Mesothelial cell of epicardium (in vitro differentiated cells): Measurements from ENCODE around the gene THAP11. TPM values are rescaled to one million over a fixed set of nuclear protein-coding genes. Genes with fewer than 3 reads are reported as not detected.

Experiments
- DNase-seq, 2 experiments: peaks; one replicate each; pipeline ENCODE4 v3.0.0; 2021; ENCODE audit warnings: low spot score in 2 of 2; ENCODE audit not compliant: unreplicated experiment in 2 of 2
- H3K27ac Mint-ChIP-seq: 2 replicates; pipeline ENCODE4 v1.8.0; 2021; ENCODE audit warnings: mixed read lengths
- H3K27me3 Mint-ChIP-seq: 2 replicates; pipeline ENCODE4 v1.8.0; 2021; ENCODE audit warnings: low read depth, mixed read lengths
- H3K36me3 Mint-ChIP-seq: 2 replicates; pipeline ENCODE4 v1.8.0; 2021; ENCODE audit warnings: mixed read lengths
- H3K4me1 Mint-ChIP-seq: 2 replicates; pipeline ENCODE4 v1.8.0; 2021; ENCODE audit warnings: mixed read lengths
- H3K4me3 Mint-ChIP-seq: 2 replicates; pipeline ENCODE4 v1.8.0; 2021; ENCODE audit warnings: mild to moderate bottlenecking, moderate library complexity, mixed read lengths
- H3K9me3 Mint-ChIP-seq: 2 replicates; pipeline ENCODE4 v1.8.0; 2021; ENCODE audit warnings: mixed read lengths
- CTCF ChIP-seq: fragments of 200-600 bp; sonication (generic); IDR thresholded peaks from one replicate; pipeline ENCODE4 v1.5.0; 2021; ENCODE audit warnings: antibody characterized with exemption; ENCODE audit not compliant: unreplicated experiment
- total RNA-seq: library from RNA; stranded (reverse); gene quantifications from 3 replicates; pipeline ENCODE4 v1.2.1, GENCODE V29; 2021

The THAP11 gene
- total RNA-seq, 1 donor from 2014 or later = 28.1 TPM

- no peak for TF ChIP-seq CTCF
- Mint-ChIP-seq H3K36me3 (no peaks in the 10 kb centered on the region), H3K9me3 (no peaks in the 10 kb centered on the region), H3K27me3 (no peaks in the 10 kb centered on the region), H3K27ac (no peak overlapping the region), H3K4me1 (peaks cover 7% of the 10 kb centered on the region), H3K4me3 (no peak overlapping the region)
- DNase-seq = no peak
Observed at GRCh38 chr16:67811899-67812298, 30.2 kb upstream of the THAP11 start.

- H3K4me1 Mint-ChIP-seq = peaks cover 2% of the 10 kb centered on the region
- no peaks in the 10 kb centered on the region for H3K27me3 Mint-ChIP-seq
- H3K36me3 Mint-ChIP-seq = no peaks in the 10 kb centered on the region
- no peak for DNase-seq
- TF ChIP-seq CTCF = no peak
- H3K4me3 Mint-ChIP-seq = no peak overlapping the region
- no peaks in the 10 kb centered on the region for H3K9me3 Mint-ChIP-seq
- H3K27ac Mint-ChIP-seq = no peak overlapping the region
Observed at GRCh38 chr16:67814567-67814966, 27.6 kb upstream of the THAP11 start.

GRCh38 chr16:67820608-67821259, 21.4 kb upstream of the THAP11 start:
- no peak overlapping the region for H3K27ac Mint-ChIP-seq
- H3K27me3 Mint-ChIP-seq = no peaks in the 10 kb centered on the region
- H3K9me3 Mint-ChIP-seq = no peaks in the 10 kb centered on the region
- peaks cover 2% of the 10 kb centered on the region for H3K4me1 Mint-ChIP-seq
- no peak overlapping the region for H3K4me3 Mint-ChIP-seq
- no peak for DNase-seq
- no peak for TF ChIP-seq CTCF
- no peaks in the 10 kb centered on the region for H3K36me3 Mint-ChIP-seq

- TF ChIP-seq CTCF = no peak
- no peak for DNase-seq
- Mint-ChIP-seq H3K9me3 (no peaks in the 10 kb centered on the region), H3K36me3 (peaks cover 5% of the 10 kb centered on the region), H3K27me3 (no peaks in the 10 kb centered on the region), H3K4me3 (no peak overlapping the region), H3K27ac (no peak overlapping the region), H3K4me1 (no peaks in the 10 kb centered on the region)
Observed at GRCh38 chr16:67822511-67822910, 19.6 kb upstream of the THAP11 start.

GRCh38 chr16:67825119-67825518, 17.0 kb upstream of the THAP11 start:
- Mint-ChIP-seq H3K36me3 (peaks cover 9% of the 10 kb centered on the region), H3K27ac (no peak overlapping the region), H3K27me3 (no peaks in the 10 kb centered on the region), H3K4me3 (no peak overlapping the region), H3K9me3 (no peaks in the 10 kb centered on the region), H3K4me1 (no peaks in the 10 kb centered on the region)
- DNase-seq = no peak
- TF ChIP-seq CTCF = no peak

- H3K9me3 Mint-ChIP-seq = no peaks in the 10 kb centered on the region
Observed at GRCh38 chr16:67825906-67826305, 16.2 kb upstream of the THAP11 start.

More at GRCh38 chr16:67825906-67826305, 16.2 kb upstream of the THAP11 start:
- no peak overlapping the region for H3K27ac Mint-ChIP-seq
- TF ChIP-seq CTCF = no peak
- peaks cover 9% of the 10 kb centered on the region for H3K36me3 Mint-ChIP-seq
- no peaks in the 10 kb centered on the region for H3K27me3 Mint-ChIP-seq
- no peak overlapping the region for H3K4me3 Mint-ChIP-seq
- H3K4me1 Mint-ChIP-seq = no peaks in the 10 kb centered on the region
- no peak for DNase-seq
